Thymus (tissue), 11 donors: ENCODE measurements around the gene CD6. TPM values are rescaled to one million over a fixed set of nuclear protein-coding genes. Genes with fewer than 3 reads are reported as not detected.

ENCODE experiments used
- DNase-seq, 9 donors: peaks; one replicate each; pipeline ENCODE4 v3.0.0-alpha.2; 2013; ENCODE audit warnings: low spot score in 9 of 9, low read depth in 6 of 9, missing footprints in 1 of 9
- H3K27ac ChIP-seq, 2 donors: one replicate each; pipeline ENCODE4 v1.5.1; 2013; ENCODE audit warnings: control low read depth in 1 of 2, low read depth in 1 of 2, low read length in 1 of 2, mild to moderate bottlenecking in 1 of 2, moderate library complexity in 1 of 2
- H3K27me3 ChIP-seq, 2 donors: one replicate each; pipeline ENCODE4 v1.5.1; 2013; ENCODE audit warnings: low read length in 1 of 2; ENCODE audit not compliant: control insufficient read depth in 2 of 2, insufficient read depth in 1 of 2
- H3K36me3 ChIP-seq, 2 donors: one replicate each; pipeline ENCODE4 v1.5.1; 2013; ENCODE audit warnings: low read length in 1 of 2, mild to moderate bottlenecking in 1 of 2, moderate library complexity in 1 of 2; ENCODE audit not compliant: control insufficient read depth in 2 of 2, insufficient read depth in 2 of 2
- H3K4me1 ChIP-seq, 2 donors: one replicate each; pipeline ENCODE4 v1.5.1; 2013; ENCODE audit warnings: low read length in 2 of 2; ENCODE audit not compliant: control insufficient read depth in 2 of 2, insufficient read depth in 2 of 2
- H3K4me3 ChIP-seq, 2 donors: one replicate each; pipeline ENCODE4 v1.5.1; 2013; ENCODE audit warnings: low read length in 2 of 2, control low read depth in 1 of 2, mild to moderate bottlenecking in 1 of 2
- H3K9me3 ChIP-seq, 2 donors: one replicate each; pipeline ENCODE4 v1.5.1; 2013; ENCODE audit warnings: low read length in 1 of 2, mild to moderate bottlenecking in 1 of 2; ENCODE audit not compliant: control insufficient read depth in 2 of 2, insufficient read depth in 1 of 2
- WGBS: extraction: QIAGEN DNeasy Blood & Tissue Kit; methylation state at CpG from one replicate; pipeline ENCODE4 v1.1.7; 2013; 5-methylcytosine and 5-hydroxymethylcytosine counted together
- polyA plus RNA-seq: library from polyadenylated mRNA; stranded (reverse); fragments of 200-250 nt; gene quantifications from one replicate; pipeline ENCODE4 v1.2.3, GENCODE V29; 2013
- total RNA-seq: library from RNA; stranded (reverse); fragments of 120-200 nt; gene quantifications from one replicate; pipeline ENCODE4 v1.2.4, GENCODE V29; 2013
- donor health status: healthy.

CD6 gene
- total and polyA plus RNA-seq, 2 donors = 30.7 to 74.1 TPM

GRCh38 chr11:60992842-60993409 is 21.4 kb downstream of the CD6 start:
- no peaks in the 10 kb centered on the region for H3K9me3 ChIP-seq

DNA sequence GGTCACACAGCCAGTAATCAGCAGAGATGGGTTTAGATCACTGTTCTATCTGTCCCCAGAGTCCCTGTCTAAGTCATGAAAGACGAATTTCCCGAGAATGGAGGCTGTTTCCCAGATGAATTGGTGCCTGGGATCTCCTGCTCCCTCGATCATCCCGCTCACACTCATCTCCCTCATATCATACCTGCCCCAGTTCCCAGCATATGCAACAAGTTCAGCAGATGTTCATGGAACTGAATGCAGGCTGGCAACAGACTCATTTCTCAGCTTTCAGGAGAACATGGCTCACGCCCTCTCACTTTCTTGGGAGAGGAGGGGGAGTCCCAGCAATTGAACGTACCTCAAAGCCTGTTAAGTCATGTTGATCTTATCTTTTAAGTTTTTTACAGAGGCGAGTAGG is 22.1 kb downstream of the CD6 start:
- H3K36me3 ChIP-seq = peaks cover 51 to 57% of the 10 kb centered on the region in 2 donors
- no peaks in the 10 kb centered on the region for H3K9me3 ChIP-seq
- H3K27me3 ChIP-seq = no peaks in the 10 kb centered on the region
- H3K4me3 ChIP-seq = no peak overlapping the region
- 81% methylated on average over 7 of the region's 7 CpGs for WGBS
- peaks cover 0 to 25% of the 10 kb centered on the region in 2 donors for H3K4me1 ChIP-seq
- peak overlapping the region in 1 of 2 donors; percentile 7 for H3K27ac ChIP-seq
- no peak for DNase-seq

More at GRCh38 chr11:60992842-60993409, 21.4 kb downstream of the CD6 start:
- Histone ChIP-seq H3K4me1 (peaks cover 2 to 31% of the 10 kb centered on the region in 2 donors), H3K27me3 (no peaks in the 10 kb centered on the region), H3K27ac (no peak overlapping the region), H3K4me3 (no peak overlapping the region), H3K36me3 (peaks cover 58 to 64% of the 10 kb centered on the region in 2 donors)
- 90% methylated on average over 5 of the region's 5 CpGs for WGBS
- DNase-seq = no peak

DNA sequence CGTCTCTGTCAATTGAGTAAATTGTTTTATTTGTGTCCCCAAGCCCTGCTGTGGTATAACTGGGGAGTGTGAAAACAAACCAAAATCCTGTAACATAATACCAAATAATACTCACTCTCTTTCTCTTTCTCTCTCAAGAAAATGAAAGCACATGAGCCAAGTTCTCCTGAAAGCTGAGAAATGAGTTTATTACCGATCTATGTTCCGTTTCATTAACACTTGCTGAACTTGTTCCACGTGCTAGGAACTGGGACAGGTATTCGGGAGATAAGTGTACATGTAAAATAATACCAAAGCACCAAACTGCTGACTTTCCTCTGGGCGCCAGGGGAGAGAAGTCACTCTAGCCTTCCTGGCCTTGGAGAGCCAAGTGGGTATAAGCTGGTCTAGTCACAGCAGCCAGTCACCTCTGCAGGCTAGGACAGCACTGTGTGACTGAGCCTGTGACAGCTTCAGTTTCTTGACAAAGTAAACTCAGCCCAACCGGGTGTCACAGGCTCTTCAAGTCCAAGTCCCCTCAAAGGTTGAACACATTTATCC is 23.1 kb downstream of the CD6 start:
- Histone ChIP-seq H3K27ac (no peak overlapping the region), H3K4me1 (peaks cover 0 to 16% of the 10 kb centered on the region in 2 donors)
- DNase-seq = no peak

DNA sequence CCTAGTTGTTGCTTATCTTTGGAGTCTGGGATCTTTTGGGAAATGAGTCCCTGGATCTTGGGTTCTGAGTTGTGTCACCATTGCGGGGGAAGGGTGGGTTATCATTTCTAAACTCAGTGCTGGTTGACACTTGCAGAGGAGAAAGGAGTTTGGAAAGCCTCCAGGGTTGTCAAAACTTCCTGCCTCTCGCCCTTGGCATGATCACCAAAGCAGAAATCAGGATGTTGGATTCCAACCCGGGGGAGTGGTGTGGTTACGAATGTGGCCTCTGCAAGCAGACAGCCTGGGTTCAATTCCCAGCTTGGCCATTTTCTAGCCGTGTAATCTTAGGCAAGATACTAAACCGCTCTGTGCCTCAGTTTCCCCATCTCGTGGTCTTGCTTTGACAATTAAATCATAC is 24.3 kb downstream of the CD6 start:
- no peak overlapping the region for H3K27ac ChIP-seq
- no peak for DNase-seq
- WGBS = 82% methylated on average over 7 of the region's 7 CpGs

More for the DNA sequence above, 23.1 kb downstream of the CD6 start:
- 92% methylated on average over 7 of the region's 7 CpGs for WGBS
- Histone ChIP-seq H3K36me3 (peaks cover 42 to 48% of the 10 kb centered on the region in 2 donors), H3K27me3 (no peaks in the 10 kb centered on the region), H3K9me3 (no peaks in the 10 kb centered on the region), H3K4me3 (no peak overlapping the region)

GRCh38 chr11:60996381-60997138 is 25.1 kb downstream of the CD6 start:
- H3K36me3 ChIP-seq = peaks cover 44 to 46% of the 10 kb centered on the region in 2 donors
- H3K4me1 ChIP-seq = peaks cover 0 to 17% of the 10 kb centered on the region in 2 donors
- no peak overlapping the region for H3K4me3 ChIP-seq
- H3K27ac ChIP-seq = no peak overlapping the region
- H3K9me3 ChIP-seq = peaks cover 0 to 1% of the 10 kb centered on the region in 2 donors
- DNase-seq = no peak
- 95% methylated on average over 13 of the region's 13 CpGs for WGBS
- H3K27me3 ChIP-seq = no peaks in the 10 kb centered on the region

More for the DNA sequence above, 24.3 kb downstream of the CD6 start:
- Histone ChIP-seq H3K36me3 (peaks cover 48 to 49% of the 10 kb centered on the region in 2 donors), H3K4me3 (no peak overlapping the region), H3K27me3 (no peaks in the 10 kb centered on the region), H3K9me3 (no peaks in the 10 kb centered on the region), H3K4me1 (peaks cover 0 to 16% of the 10 kb centered on the region in 2 donors)

DNA sequence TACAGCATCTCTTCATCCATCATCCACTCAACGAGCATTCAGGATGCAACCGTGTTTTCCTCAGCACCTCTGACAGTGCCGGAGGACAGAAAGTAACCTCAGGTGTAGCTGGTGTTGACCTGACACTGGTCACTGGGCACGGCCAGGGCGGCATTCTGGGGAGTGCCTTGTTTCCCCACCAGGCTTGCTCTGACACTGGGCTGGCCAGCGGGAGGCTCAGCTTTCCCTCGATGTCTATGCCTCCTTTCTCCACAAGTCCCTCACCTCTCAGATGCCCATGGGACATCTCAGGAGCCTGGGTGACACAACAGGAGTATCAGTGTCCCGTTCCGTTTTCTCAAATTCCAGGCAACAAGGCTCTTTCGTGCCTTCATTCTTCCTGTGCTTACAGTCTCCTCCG is 28.9 kb downstream of the CD6 start:
- Histone ChIP-seq H3K27ac (no peak overlapping the region), H3K27me3 (no peaks in the 10 kb centered on the region), H3K4me1 (peaks cover 17 to 23% of the 10 kb centered on the region in 2 donors), H3K36me3 (peaks cover 26 to 28% of the 10 kb centered on the region in 2 donors), H3K4me3 (no peak overlapping the region), H3K9me3 (peaks cover 0 to 2% of the 10 kb centered on the region in 2 donors)
- DNase-seq = no peak
- 96% methylated on average over 11 of the region's 11 CpGs for WGBS

DNA sequence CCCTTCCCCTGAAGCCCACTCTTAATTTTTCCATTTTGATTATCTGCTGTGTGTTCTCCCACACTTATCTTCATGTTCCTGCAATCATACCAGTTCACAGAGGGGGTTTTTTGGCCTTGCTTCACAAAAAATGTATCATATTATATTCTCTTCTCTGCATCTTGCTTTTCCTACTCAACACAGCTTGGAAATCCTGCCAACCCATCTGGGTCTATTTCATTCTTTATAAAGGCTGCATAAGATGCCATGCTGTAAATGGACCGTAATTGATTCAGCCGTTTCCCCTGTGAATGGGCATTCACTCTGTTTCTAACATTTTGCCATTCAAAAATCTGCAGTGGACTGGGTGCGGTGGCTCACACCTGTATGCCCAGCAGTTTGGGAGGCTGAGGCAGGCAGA is 30.5 kb downstream of the CD6 start:
- 95% methylated on average over 3 of the region's 3 CpGs for WGBS
- peaks cover 0 to under 1% of the 10 kb centered on the region in 2 donors for H3K27me3 ChIP-seq
- DNase-seq = no peak
- peaks cover 0 to 2% of the 10 kb centered on the region in 2 donors for H3K9me3 ChIP-seq
- H3K27ac ChIP-seq = no peak overlapping the region
- peaks cover 14 to 23% of the 10 kb centered on the region in 2 donors for H3K36me3 ChIP-seq
- H3K4me1 ChIP-seq = peaks cover 17 to 31% of the 10 kb centered on the region in 2 donors
- H3K4me3 ChIP-seq = no peak overlapping the region

DNA sequence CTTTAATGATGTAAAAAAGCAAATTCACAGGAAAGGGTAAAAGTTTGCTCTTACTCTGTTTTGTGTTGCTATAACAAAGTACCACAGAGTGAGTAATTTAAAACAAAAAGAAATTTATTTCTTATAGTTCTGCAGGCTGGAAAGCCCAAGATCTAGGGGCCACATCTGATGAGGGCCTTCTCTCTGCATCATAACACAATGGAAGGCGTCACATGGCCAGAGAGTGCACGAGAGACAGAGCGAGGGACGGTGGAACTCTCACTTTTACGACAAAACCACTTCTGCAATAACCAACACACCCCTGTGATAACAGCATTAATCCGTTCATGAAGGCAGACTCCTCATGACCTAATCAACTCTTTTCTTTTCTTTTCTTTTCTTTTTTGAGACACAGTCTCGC is 31.1 kb downstream of the CD6 start:
- no peak overlapping the region for H3K27ac ChIP-seq
- H3K36me3 ChIP-seq = peaks cover 15 to 25% of the 10 kb centered on the region in 2 donors
- H3K4me1 ChIP-seq = peaks cover 22 to 36% of the 10 kb centered on the region in 2 donors
- 96% methylated on average over 7 of the region's 7 CpGs for WGBS
- peaks cover 0 to 2% of the 10 kb centered on the region in 2 donors for H3K9me3 ChIP-seq
- peaks cover 0 to 6% of the 10 kb centered on the region in 2 donors for H3K27me3 ChIP-seq
- DNase-seq = no peak
- H3K4me3 ChIP-seq = no peak overlapping the region

DNA sequence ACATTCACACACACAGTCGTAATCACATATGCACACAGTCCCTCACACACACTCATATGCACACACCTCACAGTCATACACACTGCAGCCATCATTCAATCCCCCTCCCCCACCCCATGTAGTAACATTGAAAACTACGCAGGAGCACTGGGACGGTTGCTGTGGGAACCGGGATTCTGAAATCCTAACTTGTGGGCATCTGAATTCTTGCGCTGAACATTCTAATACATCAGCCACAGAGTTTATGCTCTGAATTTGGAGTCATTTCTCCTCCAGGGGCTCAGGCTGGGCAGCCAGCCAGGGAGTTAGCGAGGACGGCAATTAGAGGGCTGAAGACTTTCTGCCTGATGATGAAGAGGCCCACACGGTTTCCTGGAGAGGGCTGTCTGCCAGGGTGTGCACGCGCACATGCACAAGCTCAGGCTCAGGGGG is 32.7 kb downstream of the CD6 start:
- WGBS = 45% methylated on average over 10 of the region's 10 CpGs
- Histone ChIP-seq H3K36me3 (peaks cover 31 to 32% of the 10 kb centered on the region in 2 donors), H3K9me3 (peaks cover 0 to 2% of the 10 kb centered on the region in 2 donors), H3K27me3 (peaks cover 0 to 14% of the 10 kb centered on the region in 2 donors), H3K4me1 (peaks cover 26 to 45% of the 10 kb centered on the region in 2 donors), H3K27ac (peak overlapping the region; percentile 5 to 75), H3K4me3 (no peak overlapping the region)
- DNase-seq = peak in 2 of 9 donors; percentile 34 to 56
